Activated T-cell treated with anti-CD3 and anti-CD28 coated beads, Interleukin-2, amount 50 U/mL, for 4 hours (primary cell): ENCODE results near the gene PNPLA7. TPM values are rescaled to one million over a fixed set of nuclear protein-coding genes. Genes with fewer than 3 reads are reported as not detected.
A peak's percentile ranks its signal among the peaks of the same experiment; 100 is the strongest.
"Not testable (repeated sequence)": the region's sequence is repeated elsewhere in the genome, so short reads cannot be mapped to it uniquely, and the experiment has no call there.

ENCODE experiments used
- ATAC-seq, 2 donors: fragments of 200-7000 bp; cut with Tn5 transposase; one replicate each; pipeline ENCODE4 v1.10.0; 2021
- DNase-seq: peaks from one replicate; pipeline ENCODE4 v3.0.0-alpha.2; 2020
- H3K27me3 Mint-ChIP-seq: one replicate; pipeline ENCODE4 v1.8.0; 2021; ENCODE audit warnings: low read depth, mixed read lengths
- H3K36me3 Mint-ChIP-seq: one replicate; pipeline ENCODE4 v1.8.0; 2022; ENCODE audit warnings: mixed read lengths; ENCODE audit not compliant: insufficient read depth
- H3K4me1 Mint-ChIP-seq: one replicate; pipeline ENCODE4 v1.8.0; 2021; ENCODE audit warnings: low read depth, mixed read lengths
- H3K4me3 Mint-ChIP-seq: one replicate; pipeline ENCODE4 v1.8.0; 2021; ENCODE audit warnings: mild to moderate bottlenecking, moderate library complexity, mixed read lengths
- H3K9me3 Mint-ChIP-seq: one replicate; pipeline ENCODE4 v1.8.0; 2021; ENCODE audit warnings: mixed read lengths
- total RNA-seq, 3 donors: library from RNA; stranded (reverse); gene quantifications; one replicate each; pipeline ENCODE4 v1.2.1, GENCODE V29; 2021

The PNPLA7 gene
- total RNA-seq, 3 donors from 2014 or later, result 1.3 to 1.9 (median 1.8) TPM

DNA sequence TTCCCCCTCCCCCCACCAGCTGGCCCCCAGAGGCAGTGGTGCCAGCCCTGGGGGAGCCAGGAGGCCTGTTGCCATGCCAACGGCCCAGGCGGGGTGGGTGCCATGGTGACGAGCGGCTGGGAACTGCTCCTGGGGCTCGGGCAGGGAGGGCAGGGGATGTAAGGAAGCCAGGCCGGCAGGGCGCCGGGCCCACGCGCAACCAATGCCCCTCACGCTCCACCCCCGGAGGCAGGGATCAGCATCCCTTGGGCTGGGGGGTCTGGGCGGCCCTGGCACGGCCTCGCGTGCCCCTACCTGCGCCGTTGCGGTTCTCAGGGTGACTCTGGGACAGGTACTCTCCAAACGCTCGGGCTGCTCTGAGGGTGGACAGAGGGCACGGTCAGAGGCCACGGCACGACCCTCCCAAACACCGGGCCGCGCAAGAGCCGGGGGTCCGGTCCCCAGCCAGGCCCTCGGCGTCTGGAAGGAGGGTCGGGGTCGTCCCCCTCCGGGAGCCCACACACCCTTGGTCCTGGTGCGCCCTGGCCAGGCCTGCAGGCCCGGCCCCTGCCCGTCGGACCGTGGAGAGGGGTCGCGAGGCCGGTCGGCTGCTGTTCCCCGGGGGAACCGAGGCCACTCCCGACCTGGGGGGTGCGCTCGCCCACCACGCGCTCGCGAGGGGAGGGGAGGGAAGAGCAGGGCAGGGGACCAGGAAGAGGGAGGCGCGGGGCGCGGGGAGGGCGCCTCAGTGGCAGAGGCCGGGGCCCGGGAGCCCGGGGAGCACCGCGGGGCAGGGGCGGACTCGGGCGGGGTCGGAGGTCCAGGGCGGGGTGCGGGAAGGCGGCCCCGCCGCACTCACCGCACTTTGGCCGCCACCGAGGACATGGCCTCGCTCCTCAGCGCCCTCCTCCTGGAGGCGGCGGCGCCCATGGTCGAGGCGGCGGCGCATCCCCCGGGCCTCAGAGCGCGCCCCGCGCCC, 91.7 kb downstream of the PNPLA7 start:
- Mint-ChIP-seq H3K9me3 (no peaks in the 10 kb centered on the region), H3K4me3 (peak overlapping the region; percentile 29), H3K36me3 (peaks cover 3% of the 10 kb centered on the region), H3K27me3 (no peaks in the 10 kb centered on the region), H3K4me1 (peaks cover 54% of the 10 kb centered on the region)
- peak; percentile 19 to 26 for ATAC-seq
- DNase-seq, result peak; percentile 5

DNA sequence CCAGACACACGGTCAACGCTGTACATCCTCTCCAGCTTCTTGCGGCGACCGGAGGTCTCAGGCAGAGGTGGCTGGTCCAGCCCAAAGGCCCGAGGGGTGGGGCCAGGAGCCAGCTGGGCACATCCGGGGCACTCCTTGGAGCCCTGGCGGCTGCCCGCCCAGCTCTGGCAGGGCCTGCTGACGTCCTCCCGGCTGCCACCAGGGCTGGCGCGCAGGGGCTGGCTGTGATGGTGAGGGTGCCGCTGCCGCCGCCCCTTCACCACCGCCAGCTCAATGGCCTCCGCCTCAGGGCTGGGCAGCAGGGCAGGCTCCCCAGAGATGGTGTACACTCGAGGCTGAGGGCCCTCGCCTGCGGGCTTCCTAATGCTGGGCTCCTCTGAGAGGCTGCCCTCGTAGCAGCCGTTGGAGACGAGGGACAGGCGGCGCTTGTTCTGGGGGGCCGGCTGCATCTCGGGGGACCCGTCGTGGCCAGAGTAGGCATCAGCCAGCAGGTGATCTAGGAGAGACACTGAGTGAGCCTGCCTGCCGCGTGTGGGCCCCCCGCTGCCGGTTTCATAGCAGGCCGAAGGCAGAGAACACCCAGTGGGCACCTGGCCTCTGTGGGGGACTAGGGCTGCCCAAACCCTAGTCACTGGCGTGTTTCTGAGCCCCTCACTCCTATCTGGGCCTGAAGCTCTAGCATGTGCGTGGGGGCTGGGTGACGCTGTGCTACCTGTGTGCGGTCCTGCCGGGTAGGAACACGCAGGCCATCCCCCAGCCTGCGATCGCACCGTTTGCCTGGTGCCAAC, 92.6 kb downstream of the PNPLA7 start:
- Mint-ChIP-seq H3K4me3 (peak overlapping the region; percentile 62), H3K27me3 (no peaks in the 10 kb centered on the region), H3K36me3 (peaks cover 3% of the 10 kb centered on the region), H3K9me3 (no peaks in the 10 kb centered on the region), H3K4me1 (peaks cover 50% of the 10 kb centered on the region)
- DNase-seq, result peak; percentile 4
- no peak for ATAC-seq

GRCh38 chr9:137456864-137457405, 93.3 kb downstream of the PNPLA7 start:
- peaks cover 50% of the 10 kb centered on the region for H3K4me1 Mint-ChIP-seq
- peak; percentile 4 for DNase-seq
- no peak for ATAC-seq
- peaks cover 3% of the 10 kb centered on the region for H3K36me3 Mint-ChIP-seq
- H3K27me3 Mint-ChIP-seq, result no peaks in the 10 kb centered on the region
- peak overlapping the region; percentile 24 for H3K4me3 Mint-ChIP-seq
- H3K9me3 Mint-ChIP-seq, result no peaks in the 10 kb centered on the region

GRCh38 chr9:137456061-137456863, 93.9 kb downstream of the PNPLA7 start:
- Mint-ChIP-seq H3K9me3 (no peaks in the 10 kb centered on the region), H3K36me3 (peaks cover 3% of the 10 kb centered on the region), H3K4me3 (no peak overlapping the region), H3K4me1 (peaks cover 47% of the 10 kb centered on the region), H3K27me3 (no peaks in the 10 kb centered on the region)
- ATAC-seq (no peak), DNase-seq (peak; percentile 3)

DNA sequence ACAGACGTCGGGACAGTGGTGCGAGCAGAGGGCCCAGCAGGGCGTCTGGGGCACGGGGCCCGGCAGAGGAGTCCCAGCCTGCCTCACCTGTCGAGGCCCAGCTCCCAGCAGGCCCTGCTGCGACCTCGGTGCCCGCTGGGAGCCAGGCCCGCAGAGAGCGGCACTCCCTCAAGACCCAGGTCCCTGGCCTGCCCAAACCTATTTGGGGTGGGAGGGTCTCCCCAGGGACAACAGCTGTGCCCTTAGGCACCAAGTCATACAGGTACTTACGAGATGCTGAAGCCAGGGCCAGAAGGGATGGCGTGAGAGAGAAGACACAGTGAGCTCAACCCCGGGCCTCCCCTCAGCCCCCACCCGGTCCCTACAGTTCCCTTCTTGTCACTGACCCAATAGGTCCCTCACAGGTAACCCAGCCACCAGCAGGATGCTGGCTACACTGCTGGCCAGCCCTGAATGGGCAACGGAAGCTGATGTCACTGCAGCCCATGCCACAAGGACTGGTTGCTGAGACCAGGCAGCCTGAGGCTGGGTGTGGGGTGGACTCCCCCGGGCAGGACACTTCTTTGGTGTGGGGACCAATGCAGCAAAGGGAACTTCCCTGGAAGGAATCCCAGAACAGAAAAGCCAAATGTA, 94.7 kb downstream of the PNPLA7 start:
- no peak for ATAC-seq
- H3K4me1 Mint-ChIP-seq, result peaks cover 41% of the 10 kb centered on the region
- H3K9me3 Mint-ChIP-seq, result no peaks in the 10 kb centered on the region
- H3K4me3 Mint-ChIP-seq, result no peak overlapping the region
- H3K36me3 Mint-ChIP-seq, result peaks cover 3% of the 10 kb centered on the region
- no peaks in the 10 kb centered on the region for H3K27me3 Mint-ChIP-seq
- peak; percentile 3 for DNase-seq

- DNase-seq, result peak; percentile 4
- Mint-ChIP-seq H3K4me1 (peaks cover 40% of the 10 kb centered on the region), H3K4me3 (peak overlapping the region; percentile 51), H3K27me3 (no peaks in the 10 kb centered on the region), H3K9me3 (no peaks in the 10 kb centered on the region), H3K36me3 (peaks cover 3% of the 10 kb centered on the region)
- no peak for ATAC-seq
Measured at GRCh38 chr9:137454597-137455358, 95.4 kb downstream of the PNPLA7 start.

GRCh38 chr9:137454145-137454596, 96.0 kb downstream of the PNPLA7 start:
- ATAC-seq, result peak; percentile 14 to 16
- Mint-ChIP-seq H3K4me3 (peak overlapping the region; percentile 51), H3K36me3 (peaks cover 6% of the 10 kb centered on the region)

DNA sequence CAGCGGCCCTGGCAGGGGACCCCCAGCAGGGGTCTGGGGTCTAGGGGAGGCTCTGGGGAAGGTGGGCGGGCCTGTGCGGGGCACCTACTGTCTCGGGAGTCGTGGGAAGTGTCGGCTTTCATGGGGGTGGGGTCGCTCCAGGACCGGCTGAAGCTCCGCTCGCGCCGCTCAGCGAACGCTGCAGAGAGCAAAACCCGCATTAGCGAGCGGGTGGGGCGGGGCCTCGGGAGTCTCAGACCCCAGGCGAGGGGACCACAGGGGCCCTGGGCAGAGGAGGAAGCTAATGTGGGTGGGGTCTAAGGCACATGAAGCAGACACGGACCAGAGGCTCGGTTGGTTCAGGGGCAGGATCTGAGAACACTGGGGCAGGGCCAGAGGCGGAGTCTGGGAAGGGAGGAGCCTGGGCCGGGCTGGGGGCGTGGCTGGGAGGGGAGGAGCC, 96.5 kb downstream of the PNPLA7 start:
- peak; percentile 55 for DNase-seq
- Mint-ChIP-seq H3K27me3 (no peaks in the 10 kb centered on the region), H3K36me3 (peaks cover 6% of the 10 kb centered on the region), H3K9me3 (no peaks in the 10 kb centered on the region), H3K4me1 (peaks cover 38% of the 10 kb centered on the region), H3K4me3 (no peak overlapping the region)
- ATAC-seq, result peak; percentile 58 to 65

More at GRCh38 chr9:137454145-137454596, 96.0 kb downstream of the PNPLA7 start:
- peak; percentile 40 for DNase-seq
- Mint-ChIP-seq H3K9me3 (no peaks in the 10 kb centered on the region), H3K27me3 (no peaks in the 10 kb centered on the region), H3K4me1 (peaks cover 38% of the 10 kb centered on the region)

GRCh38 chr9:137452761-137453642, 97.2 kb downstream of the PNPLA7 start:
- H3K4me1 Mint-ChIP-seq, result peaks cover 38% of the 10 kb centered on the region
- no peaks in the 10 kb centered on the region for H3K9me3 Mint-ChIP-seq
- H3K4me3 Mint-ChIP-seq, result no peak overlapping the region
- peak; percentile 6 for DNase-seq
- H3K27me3 Mint-ChIP-seq, result no peaks in the 10 kb centered on the region
- H3K36me3 Mint-ChIP-seq, result peaks cover 6% of the 10 kb centered on the region
- no peak for ATAC-seq

DNA sequence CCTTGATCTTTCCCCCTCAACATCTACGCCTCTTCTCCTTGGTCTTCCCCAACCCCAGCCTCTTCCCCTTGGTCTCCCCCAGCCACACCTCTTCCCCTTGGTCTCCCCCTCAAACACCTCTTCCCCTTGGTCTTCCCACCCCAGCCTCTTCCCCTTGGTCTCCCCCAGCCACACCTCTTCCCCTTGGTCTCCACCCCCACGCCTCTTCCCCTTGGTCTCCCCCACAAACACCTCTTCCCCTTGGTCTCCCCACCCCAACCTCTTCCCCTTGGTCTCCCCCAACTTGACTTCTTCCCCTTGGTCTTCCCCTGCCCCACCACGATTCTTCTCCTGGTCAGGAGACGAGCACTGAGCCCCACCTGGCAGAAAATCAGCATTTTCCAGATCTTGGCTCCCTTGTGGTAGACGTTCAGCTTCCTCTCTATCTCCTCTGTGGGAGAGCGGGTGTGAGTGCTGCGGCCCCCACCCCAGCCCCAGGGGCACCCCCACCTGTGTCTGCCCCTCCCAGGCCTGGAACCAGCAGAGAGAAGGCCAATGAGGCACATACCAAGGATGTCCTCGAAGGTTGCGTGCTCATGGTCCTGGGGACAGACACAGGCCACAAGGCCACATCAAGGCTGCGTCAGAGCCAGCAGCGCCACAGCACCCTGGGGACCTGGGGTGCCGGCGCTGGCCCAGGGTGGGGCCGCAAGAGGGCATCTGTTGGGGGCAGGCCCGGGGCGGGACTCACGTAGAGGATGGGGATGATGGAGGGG, 98.0 kb downstream of the PNPLA7 start:
- DNase-seq (peak; percentile 3), ATAC-seq (no peak)
- H3K4me3 Mint-ChIP-seq, result peak overlapping the region; percentile 29
- H3K9me3 Mint-ChIP-seq, result no peaks in the 10 kb centered on the region
- H3K27me3 Mint-ChIP-seq, result no peaks in the 10 kb centered on the region
- peaks cover 40% of the 10 kb centered on the region for H3K4me1 Mint-ChIP-seq
- H3K36me3 Mint-ChIP-seq, result peaks cover 6% of the 10 kb centered on the region

DNA sequence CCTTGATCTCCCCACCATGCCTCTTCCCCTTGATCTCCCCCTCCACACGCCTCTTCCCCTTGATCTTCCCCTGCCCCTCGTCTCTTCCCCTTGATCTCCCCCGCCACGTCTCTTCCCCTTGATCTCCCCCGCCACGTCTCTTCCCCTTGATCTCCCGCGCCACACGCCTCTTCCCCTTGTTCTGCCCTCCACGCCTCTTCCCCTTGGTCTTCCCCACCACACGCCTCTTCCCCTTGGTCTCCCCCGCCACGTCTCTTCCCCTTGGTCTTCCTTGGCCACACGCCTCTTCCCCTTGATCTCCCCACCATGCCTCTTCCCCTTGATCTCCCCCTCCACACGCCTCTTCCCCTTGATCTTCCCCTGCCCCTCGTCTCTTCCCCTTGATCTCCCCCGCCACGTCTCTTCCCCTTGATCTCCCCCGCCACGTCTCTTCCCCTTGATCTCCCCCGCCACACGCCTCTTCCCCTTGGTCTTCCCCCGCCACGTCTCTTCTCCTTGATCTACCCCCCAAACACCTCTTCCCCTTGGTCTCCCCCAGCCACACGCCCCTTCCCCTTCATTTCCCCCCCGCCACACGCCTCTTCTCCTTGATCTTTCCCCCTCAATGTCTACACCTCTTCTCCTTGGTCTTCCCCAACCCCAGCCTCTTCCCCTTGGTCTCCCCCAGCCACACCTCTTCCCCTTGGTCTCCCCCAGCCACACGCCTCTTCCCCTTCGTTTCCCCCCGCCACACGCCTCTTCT, 98.8 kb downstream of the PNPLA7 start:
- H3K4me1 Mint-ChIP-seq, result peaks cover 33% of the 10 kb centered on the region
- H3K27me3 Mint-ChIP-seq, H3K36me3 Mint-ChIP-seq, H3K4me3 Mint-ChIP-seq, H3K9me3 Mint-ChIP-seq, ATAC-seq: not testable (repeated sequence)
- peak; percentile 7 for DNase-seq
